WTC11 (cell line): ENCODE measurements around the gene ECI1. TPM values are rescaled to one million over a fixed set of nuclear protein-coding genes. Genes with fewer than 3 reads are reported as not detected.
A peak's percentile ranks its signal among the peaks of the same experiment; 100 is the strongest.

Experiments used
- CREM ChIP-seq: sonication (generic); formaldehyde crosslinking; IDR thresholded peaks from 2 replicates; pipeline ENCODE4 v1.8.1; 2022; ENCODE audit warnings: mild to moderate bottlenecking, missing genetic modification reagents, moderate library complexity
- ELF4 ChIP-seq: sonication (generic); formaldehyde crosslinking; IDR thresholded peaks from 2 replicates; pipeline ENCODE4 v1.8.1; 2022; ENCODE audit warnings: low read depth, mild to moderate bottlenecking, moderate library complexity, missing genetic modification reagents
- EMX1 ChIP-seq: fragments of 250-450 bp; sonication (Bioruptor Pico); IDR thresholded peaks from 2 replicates; pipeline ENCODE4 v1.8.0; 2021; ENCODE audit warnings: mild to moderate bottlenecking
- FOXJ3 ChIP-seq: sonication (generic); formaldehyde crosslinking; IDR thresholded peaks from 2 replicates; pipeline ENCODE4 v1.9.0; 2021; ENCODE audit warnings: missing genetic modification reagents, mild to moderate bottlenecking, borderline replicate concordance
- FOXK1 ChIP-seq: sonication (generic); formaldehyde crosslinking; IDR thresholded peaks from 2 replicates; pipeline ENCODE4 v1.8.0; 2022; ENCODE audit warnings: mild to moderate bottlenecking, moderate library complexity, missing genetic modification reagents
- GTF2I ChIP-seq: fragments of 250-450 bp; sonication (Bioruptor Pico); conservative IDR thresholded peaks from 2 replicates; pipeline ENCODE4 v1.4.0; 2021; ENCODE audit warnings: mild to moderate bottlenecking
- IRF2 ChIP-seq: sonication (generic); formaldehyde crosslinking; IDR thresholded peaks from 2 replicates; pipeline ENCODE4 v1.8.0; 2022; ENCODE audit warnings: low read depth, missing genetic modification reagents, borderline replicate concordance
- NR3C1 ChIP-seq: sonication (generic); formaldehyde crosslinking; conservative IDR thresholded peaks from 2 replicates; pipeline ENCODE4 v1.8.1; 2023; ENCODE audit warnings: low read depth, mild to moderate bottlenecking, missing genetic modification reagents
- RELA ChIP-seq: sonication (generic); formaldehyde crosslinking; IDR thresholded peaks from 2 replicates; pipeline ENCODE4 v1.8.1; 2022; ENCODE audit warnings: missing genetic modification reagents, mild to moderate bottlenecking, borderline replicate concordance
- RORB ChIP-seq: fragments of 250-450 bp; sonication (Bioruptor Pico); IDR thresholded peaks from 2 replicates; pipeline ENCODE4 v1.9.0; 2021; ENCODE audit warnings: mild to moderate bottlenecking
- ZNF317 ChIP-seq: sonication (generic); formaldehyde crosslinking; IDR thresholded peaks from 2 replicates; pipeline ENCODE4 v1.8.1; 2023; ENCODE audit warnings: low read depth, mild to moderate bottlenecking, moderate library complexity, missing genetic modification reagents, borderline replicate concordance
- ZNF396 ChIP-seq: fragments of 250-450 bp; sonication (Bioruptor Pico); IDR thresholded peaks from 2 replicates; pipeline ENCODE4 v1.8.0; 2021; ENCODE audit warnings: mild to moderate bottlenecking, moderate library complexity, borderline replicate concordance
- total RNA-seq: library from RNA; stranded (reverse); gene quantifications from 3 replicates; pipeline ENCODE4 v1.2.3, GENCODE V29; 2021
- TF ChIP-seq, protein P1 (sequence below): fragments of 200-600 bp; IDR thresholded peaks from 2 replicates; pipeline ENCODE4 v1.8.0; 2022; ENCODE audit warnings: antibody characterized with exemption
- TF ChIP-seq, protein P2 (sequence below): sonication (generic); formaldehyde crosslinking; IDR thresholded peaks from 2 replicates; pipeline ENCODE4 v1.8.1; 2022; ENCODE audit warnings: low read depth, missing genetic modification reagents, borderline replicate concordance
- TF ChIP-seq, protein P3 (sequence below): sonication (generic); formaldehyde crosslinking; IDR thresholded peaks from 2 replicates; pipeline ENCODE4 v1.8.1; 2023; ENCODE audit warnings: mild to moderate bottlenecking, missing genetic modification reagents, borderline replicate concordance
- TF ChIP-seq, protein P4 (sequence below): sonication (generic); formaldehyde crosslinking; IDR thresholded peaks from 2 replicates; pipeline ENCODE4 v1.8.0; 2022; ENCODE audit warnings: mild to moderate bottlenecking, missing genetic modification reagents
- TF ChIP-seq, protein P5 (sequence below): sonication (generic); formaldehyde crosslinking; IDR thresholded peaks from 2 replicates; pipeline ENCODE4 v1.8.1; 2023; ENCODE audit warnings: mild to moderate bottlenecking, missing genetic modification reagents, moderate library complexity
- TF ChIP-seq, protein P6 (sequence below): sonication (generic); formaldehyde crosslinking; IDR thresholded peaks from 2 replicates; pipeline ENCODE4 v1.8.1; 2023; ENCODE audit warnings: mild to moderate bottlenecking, missing genetic modification reagents
- TF ChIP-seq, protein P7 (sequence below): sonication (generic); formaldehyde crosslinking; IDR thresholded peaks from 2 replicates; pipeline ENCODE4 v1.8.1; 2022; ENCODE audit warnings: low read depth, mild to moderate bottlenecking, moderate library complexity, missing genetic modification reagents, borderline replicate concordance
- TF ChIP-seq, protein P8 (sequence below): sonication (generic); formaldehyde crosslinking; IDR thresholded peaks from 2 replicates; pipeline ENCODE4 v1.8.0; 2023; ENCODE audit warnings: missing genetic modification reagents, mild to moderate bottlenecking, borderline replicate concordance

ECI1 gene
- total RNA-seq, 1 experiment from 2014 or later = 100 TPM

DNA sequence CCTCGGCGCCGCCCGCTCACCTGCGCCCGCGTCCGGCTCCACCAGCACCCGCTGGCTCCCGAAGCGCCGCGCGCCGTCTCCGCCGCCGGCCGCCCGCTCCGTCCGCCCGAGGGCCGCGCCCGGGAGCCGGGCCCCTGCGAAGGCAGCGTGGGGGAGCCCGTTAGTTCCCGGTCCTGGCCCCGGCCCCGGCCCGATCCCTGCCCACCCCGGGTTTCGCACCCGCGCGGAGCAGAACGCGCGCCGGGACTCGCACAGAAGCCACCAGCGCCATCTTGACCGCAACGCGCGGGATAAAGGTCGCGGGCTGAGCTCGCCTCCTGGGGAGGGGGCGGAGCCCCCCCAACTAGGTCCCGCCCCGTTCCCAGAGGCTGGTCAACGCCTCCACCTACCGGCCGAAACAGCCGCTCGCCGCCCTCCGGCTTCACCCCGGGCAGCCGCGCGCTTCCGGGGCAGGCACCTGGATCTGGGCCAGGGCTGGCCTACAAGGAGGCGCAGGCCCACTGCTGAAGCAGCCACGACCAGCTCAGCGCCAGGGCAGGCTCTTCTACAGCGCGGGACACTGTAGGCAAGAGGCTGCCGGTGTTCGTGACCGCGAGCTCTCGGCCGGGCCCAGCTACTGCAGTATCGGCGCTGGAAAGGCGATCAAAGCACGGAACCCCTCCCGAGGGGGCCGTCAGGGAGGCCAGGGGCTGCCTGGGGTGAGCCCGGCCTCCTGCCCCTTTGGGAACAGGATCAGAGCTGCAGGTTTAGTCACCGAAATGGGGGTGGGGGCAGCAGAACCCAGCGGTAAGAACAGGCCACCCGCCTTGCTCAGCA, at the start of gene ECI1 (continued):
- TF ChIP-seq, protein P1, sequence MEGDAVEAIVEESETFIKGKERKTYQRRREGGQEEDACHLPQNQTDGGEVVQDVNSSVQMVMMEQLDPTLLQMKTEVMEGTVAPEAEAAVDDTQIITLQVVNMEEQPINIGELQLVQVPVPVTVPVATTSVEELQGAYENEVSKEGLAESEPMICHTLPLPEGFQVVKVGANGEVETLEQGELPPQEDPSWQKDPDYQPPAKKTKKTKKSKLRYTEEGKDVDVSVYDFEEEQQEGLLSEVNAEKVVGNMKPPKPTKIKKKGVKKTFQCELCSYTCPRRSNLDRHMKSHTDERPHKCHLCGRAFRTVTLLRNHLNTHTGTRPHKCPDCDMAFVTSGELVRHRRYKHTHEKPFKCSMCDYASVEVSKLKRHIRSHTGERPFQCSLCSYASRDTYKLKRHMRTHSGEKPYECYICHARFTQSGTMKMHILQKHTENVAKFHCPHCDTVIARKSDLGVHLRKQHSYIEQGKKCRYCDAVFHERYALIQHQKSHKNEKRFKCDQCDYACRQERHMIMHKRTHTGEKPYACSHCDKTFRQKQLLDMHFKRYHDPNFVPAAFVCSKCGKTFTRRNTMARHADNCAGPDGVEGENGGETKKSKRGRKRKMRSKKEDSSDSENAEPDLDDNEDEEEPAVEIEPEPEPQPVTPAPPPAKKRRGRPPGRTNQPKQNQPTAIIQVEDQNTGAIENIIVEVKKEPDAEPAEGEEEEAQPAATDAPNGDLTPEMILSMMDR = peak; percentile 13; the same call in 1 of the 2 replicates
- TF ChIP-seq IRF2 (CRISPR knock-in tag) (no peak), FOXJ3 (CRISPR knock-in tag) (no peak), ZNF396 (CRISPR knock-in tag) (no peak), NR3C1 (CRISPR knock-in tag) (0 out of 2 replicates have a peak, but pooled peaks have one; percentile 67), CREM (CRISPR knock-in tag) (peak; percentile 69), ZNF317 (CRISPR knock-in tag) (peak; percentile 33; the same call in 1 of the 2 replicates), FOXK1 (CRISPR knock-in tag) (no peak; the same call in 1 of the 2 replicates), EMX1 (CRISPR knock-in tag) (no peak), RORB (no peak), RELA (CRISPR knock-in tag) (peak; percentile 59; the same call in 1 of the 2 replicates), GTF2I (CRISPR knock-in tag) (peak; percentile 38; the same call in 1 of the 2 replicates), ELF4 (CRISPR knock-in tag) (peak; percentile 62; the same call in 1 of the 2 replicates)
- TF ChIP-seq, protein P2, sequence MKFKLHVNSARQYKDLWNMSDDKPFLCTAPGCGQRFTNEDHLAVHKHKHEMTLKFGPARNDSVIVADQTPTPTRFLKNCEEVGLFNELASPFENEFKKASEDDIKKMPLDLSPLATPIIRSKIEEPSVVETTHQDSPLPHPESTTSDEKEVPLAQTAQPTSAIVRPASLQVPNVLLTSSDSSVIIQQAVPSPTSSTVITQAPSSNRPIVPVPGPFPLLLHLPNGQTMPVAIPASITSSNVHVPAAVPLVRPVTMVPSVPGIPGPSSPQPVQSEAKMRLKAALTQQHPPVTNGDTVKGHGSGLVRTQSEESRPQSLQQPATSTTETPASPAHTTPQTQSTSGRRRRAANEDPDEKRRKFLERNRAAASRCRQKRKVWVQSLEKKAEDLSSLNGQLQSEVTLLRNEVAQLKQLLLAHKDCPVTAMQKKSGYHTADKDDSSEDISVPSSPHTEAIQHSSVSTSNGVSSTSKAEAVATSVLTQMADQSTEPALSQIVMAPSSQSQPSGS (CRISPR knock-in tag) = no peak
- TF ChIP-seq, protein P3, sequence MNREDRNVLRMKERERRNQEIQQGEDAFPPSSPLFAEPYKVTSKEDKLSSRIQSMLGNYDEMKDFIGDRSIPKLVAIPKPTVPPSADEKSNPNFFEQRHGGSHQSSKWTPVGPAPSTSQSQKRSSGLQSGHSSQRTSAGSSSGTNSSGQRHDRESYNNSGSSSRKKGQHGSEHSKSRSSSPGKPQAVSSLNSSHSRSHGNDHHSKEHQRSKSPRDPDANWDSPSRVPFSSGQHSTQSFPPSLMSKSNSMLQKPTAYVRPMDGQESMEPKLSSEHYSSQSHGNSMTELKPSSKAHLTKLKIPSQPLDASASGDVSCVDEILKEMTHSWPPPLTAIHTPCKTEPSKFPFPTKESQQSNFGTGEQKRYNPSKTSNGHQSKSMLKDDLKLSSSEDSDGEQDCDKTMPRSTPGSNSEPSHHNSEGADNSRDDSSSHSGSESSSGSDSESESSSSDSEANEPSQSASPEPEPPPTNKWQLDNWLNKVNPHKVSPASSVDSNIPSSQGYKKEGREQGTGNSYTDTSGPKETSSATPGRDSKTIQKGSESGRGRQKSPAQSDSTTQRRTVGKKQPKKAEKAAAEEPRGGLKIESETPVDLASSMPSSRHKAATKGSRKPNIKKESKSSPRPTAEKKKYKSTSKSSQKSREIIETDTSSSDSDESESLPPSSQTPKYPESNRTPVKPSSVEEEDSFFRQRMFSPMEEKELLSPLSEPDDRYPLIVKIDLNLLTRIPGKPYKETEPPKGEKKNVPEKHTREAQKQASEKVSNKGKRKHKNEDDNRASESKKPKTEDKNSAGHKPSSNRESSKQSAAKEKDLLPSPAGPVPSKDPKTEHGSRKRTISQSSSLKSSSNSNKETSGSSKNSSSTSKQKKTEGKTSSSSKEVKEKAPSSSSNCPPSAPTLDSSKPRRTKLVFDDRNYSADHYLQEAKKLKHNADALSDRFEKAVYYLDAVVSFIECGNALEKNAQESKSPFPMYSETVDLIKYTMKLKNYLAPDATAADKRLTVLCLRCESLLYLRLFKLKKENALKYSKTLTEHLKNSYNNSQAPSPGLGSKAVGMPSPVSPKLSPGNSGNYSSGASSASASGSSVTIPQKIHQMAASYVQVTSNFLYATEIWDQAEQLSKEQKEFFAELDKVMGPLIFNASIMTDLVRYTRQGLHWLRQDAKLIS = no peak
- TF ChIP-seq, protein P4, sequence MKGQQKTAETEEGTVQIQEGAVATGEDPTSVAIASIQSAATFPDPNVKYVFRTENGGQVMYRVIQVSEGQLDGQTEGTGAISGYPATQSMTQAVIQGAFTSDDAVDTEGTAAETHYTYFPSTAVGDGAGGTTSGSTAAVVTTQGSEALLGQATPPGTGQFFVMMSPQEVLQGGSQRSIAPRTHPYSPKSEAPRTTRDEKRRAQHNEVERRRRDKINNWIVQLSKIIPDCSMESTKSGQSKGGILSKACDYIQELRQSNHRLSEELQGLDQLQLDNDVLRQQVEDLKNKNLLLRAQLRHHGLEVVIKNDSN (CRISPR knock-in tag) = 0 out of 2 replicates have a peak, but pooled peaks have one; percentile 43
- TF ChIP-seq, protein P5, sequence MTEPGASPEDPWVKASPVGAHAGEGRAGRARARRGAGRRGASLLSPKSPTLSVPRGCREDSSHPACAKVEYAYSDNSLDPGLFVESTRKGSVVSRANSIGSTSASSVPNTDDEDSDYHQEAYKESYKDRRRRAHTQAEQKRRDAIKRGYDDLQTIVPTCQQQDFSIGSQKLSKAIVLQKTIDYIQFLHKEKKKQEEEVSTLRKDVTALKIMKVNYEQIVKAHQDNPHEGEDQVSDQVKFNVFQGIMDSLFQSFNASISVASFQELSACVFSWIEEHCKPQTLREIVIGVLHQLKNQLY (CRISPR knock-in tag) = peak; percentile 91; the same call in 1 of the 2 replicates
- TF ChIP-seq, protein P6, sequence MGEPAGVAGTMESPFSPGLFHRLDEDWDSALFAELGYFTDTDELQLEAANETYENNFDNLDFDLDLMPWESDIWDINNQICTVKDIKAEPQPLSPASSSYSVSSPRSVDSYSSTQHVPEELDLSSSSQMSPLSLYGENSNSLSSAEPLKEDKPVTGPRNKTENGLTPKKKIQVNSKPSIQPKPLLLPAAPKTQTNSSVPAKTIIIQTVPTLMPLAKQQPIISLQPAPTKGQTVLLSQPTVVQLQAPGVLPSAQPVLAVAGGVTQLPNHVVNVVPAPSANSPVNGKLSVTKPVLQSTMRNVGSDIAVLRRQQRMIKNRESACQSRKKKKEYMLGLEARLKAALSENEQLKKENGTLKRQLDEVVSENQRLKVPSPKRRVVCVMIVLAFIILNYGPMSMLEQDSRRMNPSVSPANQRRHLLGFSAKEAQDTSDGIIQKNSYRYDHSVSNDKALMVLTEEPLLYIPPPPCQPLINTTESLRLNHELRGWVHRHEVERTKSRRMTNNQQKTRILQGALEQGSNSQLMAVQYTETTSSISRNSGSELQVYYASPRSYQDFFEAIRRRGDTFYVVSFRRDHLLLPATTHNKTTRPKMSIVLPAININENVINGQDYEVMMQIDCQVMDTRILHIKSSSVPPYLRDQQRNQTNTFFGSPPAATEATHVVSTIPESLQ = no peak
- TF ChIP-seq, protein P7, sequence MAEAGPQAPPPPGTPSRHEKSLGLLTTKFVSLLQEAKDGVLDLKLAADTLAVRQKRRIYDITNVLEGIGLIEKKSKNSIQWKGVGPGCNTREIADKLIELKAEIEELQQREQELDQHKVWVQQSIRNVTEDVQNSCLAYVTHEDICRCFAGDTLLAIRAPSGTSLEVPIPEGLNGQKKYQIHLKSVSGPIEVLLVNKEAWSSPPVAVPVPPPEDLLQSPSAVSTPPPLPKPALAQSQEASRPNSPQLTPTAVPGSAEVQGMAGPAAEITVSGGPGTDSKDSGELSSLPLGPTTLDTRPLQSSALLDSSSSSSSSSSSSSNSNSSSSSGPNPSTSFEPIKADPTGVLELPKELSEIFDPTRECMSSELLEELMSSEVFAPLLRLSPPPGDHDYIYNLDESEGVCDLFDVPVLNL = no peak
- TF ChIP-seq, protein P8, sequence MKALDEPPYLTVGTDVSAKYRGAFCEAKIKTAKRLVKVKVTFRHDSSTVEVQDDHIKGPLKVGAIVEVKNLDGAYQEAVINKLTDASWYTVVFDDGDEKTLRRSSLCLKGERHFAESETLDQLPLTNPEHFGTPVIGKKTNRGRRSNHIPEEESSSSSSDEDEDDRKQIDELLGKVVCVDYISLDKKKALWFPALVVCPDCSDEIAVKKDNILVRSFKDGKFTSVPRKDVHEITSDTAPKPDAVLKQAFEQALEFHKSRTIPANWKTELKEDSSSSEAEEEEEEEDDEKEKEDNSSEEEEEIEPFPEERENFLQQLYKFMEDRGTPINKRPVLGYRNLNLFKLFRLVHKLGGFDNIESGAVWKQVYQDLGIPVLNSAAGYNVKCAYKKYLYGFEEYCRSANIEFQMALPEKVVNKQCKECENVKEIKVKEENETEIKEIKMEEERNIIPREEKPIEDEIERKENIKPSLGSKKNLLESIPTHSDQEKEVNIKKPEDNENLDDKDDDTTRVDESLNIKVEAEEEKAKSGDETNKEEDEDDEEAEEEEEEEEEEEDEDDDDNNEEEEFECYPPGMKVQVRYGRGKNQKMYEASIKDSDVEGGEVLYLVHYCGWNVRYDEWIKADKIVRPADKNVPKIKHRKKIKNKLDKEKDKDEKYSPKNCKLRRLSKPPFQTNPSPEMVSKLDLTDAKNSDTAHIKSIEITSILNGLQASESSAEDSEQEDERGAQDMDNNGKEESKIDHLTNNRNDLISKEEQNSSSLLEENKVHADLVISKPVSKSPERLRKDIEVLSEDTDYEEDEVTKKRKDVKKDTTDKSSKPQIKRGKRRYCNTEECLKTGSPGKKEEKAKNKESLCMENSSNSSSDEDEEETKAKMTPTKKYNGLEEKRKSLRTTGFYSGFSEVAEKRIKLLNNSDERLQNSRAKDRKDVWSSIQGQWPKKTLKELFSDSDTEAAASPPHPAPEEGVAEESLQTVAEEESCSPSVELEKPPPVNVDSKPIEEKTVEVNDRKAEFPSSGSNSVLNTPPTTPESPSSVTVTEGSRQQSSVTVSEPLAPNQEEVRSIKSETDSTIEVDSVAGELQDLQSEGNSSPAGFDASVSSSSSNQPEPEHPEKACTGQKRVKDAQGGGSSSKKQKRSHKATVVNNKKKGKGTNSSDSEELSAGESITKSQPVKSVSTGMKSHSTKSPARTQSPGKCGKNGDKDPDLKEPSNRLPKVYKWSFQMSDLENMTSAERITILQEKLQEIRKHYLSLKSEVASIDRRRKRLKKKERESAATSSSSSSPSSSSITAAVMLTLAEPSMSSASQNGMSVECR (CRISPR knock-in tag) = no peak; the same call in 1 of the 2 replicates
